RWPE2 (cell line): ENCODE data around the gene CLIP1.
"Not testable (repeated sequence)": the region's sequence is repeated elsewhere in the genome, so short reads cannot be mapped to it uniquely, and the experiment has no call there.

Source experiments
- ATAC-seq: fragments of 200-7000 bp; cut with Tn5 transposase; 3 replicates; pipeline ENCODE4 v1.9.1; 2021; ENCODE audit warnings: low read depth
- DNase-seq: peaks from one replicate; pipeline ENCODE4 v3.0.0-alpha.2; 2020; ENCODE audit warnings: low spot score
- H3K27ac ChIP-seq: fragments of 450-650 bp; 2 replicates; pipeline ENCODE4 v1.5.1; 2017; ENCODE audit warnings: mild to moderate bottlenecking; ENCODE audit not compliant: poor library complexity, severe bottlenecking
- H3K27me3 ChIP-seq: fragments of 250-450 bp; sonication (Bioruptor Pico); 2 replicates; pipeline ENCODE4 v1.5.1; 2021; ENCODE audit warnings: mild to moderate bottlenecking, moderate library complexity; ENCODE audit not compliant: insufficient read depth, poor library complexity, severe bottlenecking
- H3K36me3 ChIP-seq: fragments of 250-450 bp; sonication (Bioruptor Pico); 2 replicates; pipeline ENCODE4 v1.5.1; 2020; ENCODE audit warnings: low read depth, mild to moderate bottlenecking, moderate library complexity
- H3K4me1 ChIP-seq: fragments of 250-450 bp; sonication (Bioruptor Pico); 2 replicates; pipeline ENCODE4 v1.5.1; 2021; ENCODE audit warnings: mild to moderate bottlenecking, moderate library complexity; ENCODE audit not compliant: insufficient read depth, poor library complexity, severe bottlenecking
- H3K4me3 ChIP-seq: fragments of 250-450 bp; sonication (Bioruptor Pico); 2 replicates; pipeline ENCODE4 v1.5.1; 2021; ENCODE audit warnings: mild to moderate bottlenecking, moderate library complexity; ENCODE audit not compliant: severe bottlenecking
- H3K9me3 ChIP-seq: fragments of 250-450 bp; sonication (Bioruptor Pico); 2 replicates; pipeline ENCODE4 v1.5.1; 2021; ENCODE audit warnings: mild to moderate bottlenecking, moderate library complexity; ENCODE audit not compliant: severe bottlenecking
- TF ChIP-seq, protein P1 (sequence below): fragments of 450-650 bp; IDR thresholded peaks from one replicate; pipeline ENCODE4 v1.5.1; 2017; ENCODE audit warnings: mild to moderate bottlenecking, moderate library complexity; ENCODE audit not compliant: poor library complexity, severe bottlenecking

The CLIP1 gene

DNA sequence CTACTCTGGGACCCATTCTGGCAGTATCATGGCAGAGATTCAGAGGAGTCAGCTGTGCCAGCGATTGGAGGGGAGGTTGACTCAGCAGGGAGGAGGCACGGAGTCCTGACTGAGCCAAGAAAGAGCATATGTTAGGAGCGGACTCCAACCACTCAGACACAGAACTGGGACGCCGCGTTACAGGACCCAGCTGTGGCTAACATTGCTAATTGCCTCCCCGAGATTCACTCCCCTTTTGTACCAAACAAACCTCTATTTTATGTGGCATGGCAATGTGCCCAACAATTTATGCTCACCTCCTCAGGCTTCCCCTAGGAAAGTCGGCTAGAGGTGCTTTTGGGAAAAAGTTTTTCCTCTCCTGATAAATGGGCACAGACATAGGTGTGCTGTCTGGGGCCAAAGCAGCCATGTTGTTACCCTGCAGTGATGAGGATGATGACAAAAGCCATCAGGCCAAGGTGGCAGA, 15.2 kb upstream of the CLIP1 start:
- no peaks in the 10 kb centered on the region for H3K27me3 ChIP-seq
- H3K36me3 ChIP-seq = no peaks in the 10 kb centered on the region
- no peaks in the 10 kb centered on the region for H3K9me3 ChIP-seq
- no peak for DNase-seq
- TF ChIP-seq, protein P1, sequence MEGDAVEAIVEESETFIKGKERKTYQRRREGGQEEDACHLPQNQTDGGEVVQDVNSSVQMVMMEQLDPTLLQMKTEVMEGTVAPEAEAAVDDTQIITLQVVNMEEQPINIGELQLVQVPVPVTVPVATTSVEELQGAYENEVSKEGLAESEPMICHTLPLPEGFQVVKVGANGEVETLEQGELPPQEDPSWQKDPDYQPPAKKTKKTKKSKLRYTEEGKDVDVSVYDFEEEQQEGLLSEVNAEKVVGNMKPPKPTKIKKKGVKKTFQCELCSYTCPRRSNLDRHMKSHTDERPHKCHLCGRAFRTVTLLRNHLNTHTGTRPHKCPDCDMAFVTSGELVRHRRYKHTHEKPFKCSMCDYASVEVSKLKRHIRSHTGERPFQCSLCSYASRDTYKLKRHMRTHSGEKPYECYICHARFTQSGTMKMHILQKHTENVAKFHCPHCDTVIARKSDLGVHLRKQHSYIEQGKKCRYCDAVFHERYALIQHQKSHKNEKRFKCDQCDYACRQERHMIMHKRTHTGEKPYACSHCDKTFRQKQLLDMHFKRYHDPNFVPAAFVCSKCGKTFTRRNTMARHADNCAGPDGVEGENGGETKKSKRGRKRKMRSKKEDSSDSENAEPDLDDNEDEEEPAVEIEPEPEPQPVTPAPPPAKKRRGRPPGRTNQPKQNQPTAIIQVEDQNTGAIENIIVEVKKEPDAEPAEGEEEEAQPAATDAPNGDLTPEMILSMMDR = no peak
- peak; percentile 76 for ATAC-seq
- H3K27ac ChIP-seq = no peak overlapping the region
- H3K4me3 ChIP-seq = no peak overlapping the region
- H3K4me1 ChIP-seq = peaks cover 2% of the 10 kb centered on the region

DNA sequence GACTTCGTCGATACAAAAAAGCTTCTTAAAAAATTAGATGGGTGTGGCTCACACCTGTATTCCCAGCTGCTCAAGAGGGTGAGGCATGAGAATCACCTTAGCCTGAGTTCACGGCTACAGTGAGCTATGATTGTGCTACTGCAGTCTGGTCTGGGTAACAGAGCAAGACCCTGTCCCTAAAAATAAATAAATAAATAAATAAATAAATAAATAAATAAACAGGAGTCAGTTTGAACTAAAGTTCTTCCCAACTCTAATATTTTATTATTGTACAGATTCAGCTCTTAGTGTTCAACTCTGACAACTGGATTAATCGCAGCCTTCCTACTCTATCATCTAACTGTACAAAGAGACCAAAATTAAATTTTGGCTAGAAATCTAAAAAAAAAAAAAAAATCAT, 12.7 kb upstream of the CLIP1 start:
- H3K9me3 ChIP-seq = no peaks in the 10 kb centered on the region
- no peak overlapping the region for H3K4me3 ChIP-seq
- no peak for ATAC-seq
- peaks cover 2% of the 10 kb centered on the region for H3K4me1 ChIP-seq
- no peaks in the 10 kb centered on the region for H3K27me3 ChIP-seq
- DNase-seq = no peak
- no peak overlapping the region for H3K27ac ChIP-seq
- TF ChIP-seq, protein P1 = no peak
- no peaks in the 10 kb centered on the region for H3K36me3 ChIP-seq

DNA sequence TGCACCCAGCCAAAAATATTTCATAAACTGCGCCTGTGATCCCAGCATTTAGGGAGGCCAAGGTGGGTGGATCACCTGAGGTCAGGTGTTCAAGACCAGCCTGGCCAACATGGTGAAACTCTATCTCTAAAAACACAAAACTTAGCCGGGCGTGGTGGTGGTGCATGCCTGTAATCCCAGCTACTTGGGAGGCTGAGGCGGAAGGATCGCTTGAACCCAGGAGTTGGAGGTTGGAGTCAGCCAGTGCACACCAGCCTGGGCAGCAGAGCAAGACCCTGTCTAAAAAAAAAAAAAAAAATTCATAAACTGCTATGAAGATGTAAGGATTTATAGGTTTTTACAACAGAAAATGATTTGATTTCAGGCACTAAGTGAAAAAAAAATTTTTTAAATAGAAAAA, 6.6 kb upstream of the CLIP1 start:
- not testable (repeated sequence) for H3K27me3 ChIP-seq, H3K4me1 ChIP-seq, H3K4me3 ChIP-seq, H3K36me3 ChIP-seq, H3K9me3 ChIP-seq, H3K27ac ChIP-seq, ATAC-seq, DNase-seq

DNA sequence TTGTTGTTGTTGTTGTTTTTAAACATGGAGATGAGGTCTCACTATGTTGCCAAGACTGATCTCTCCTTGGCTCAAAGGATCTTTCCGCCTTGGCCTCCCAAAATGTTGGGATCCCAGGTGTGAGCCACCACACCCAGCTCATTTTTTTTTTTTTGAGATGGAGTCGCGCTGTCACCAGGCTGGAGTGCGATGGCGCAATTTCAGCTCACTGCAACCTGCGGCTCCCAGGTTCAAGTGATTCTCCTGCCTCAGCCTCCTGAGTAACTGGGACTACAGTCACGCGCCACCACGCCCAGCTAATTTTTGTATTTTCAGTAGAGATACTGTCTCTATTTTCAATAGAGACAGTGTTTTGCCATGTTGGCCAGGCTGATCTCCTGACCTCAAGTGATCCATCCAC, 4.9 kb upstream of the CLIP1 start:
- no peak for DNase-seq
- no peaks in the 10 kb centered on the region for H3K27me3 ChIP-seq
- H3K4me1 ChIP-seq = no peaks in the 10 kb centered on the region
- H3K36me3 ChIP-seq = no peaks in the 10 kb centered on the region
- H3K9me3 ChIP-seq = no peaks in the 10 kb centered on the region
- H3K4me3 ChIP-seq = no peak overlapping the region
- TF ChIP-seq, protein P1 = no peak
- no peak overlapping the region for H3K27ac ChIP-seq
- no peak for ATAC-seq

DNA sequence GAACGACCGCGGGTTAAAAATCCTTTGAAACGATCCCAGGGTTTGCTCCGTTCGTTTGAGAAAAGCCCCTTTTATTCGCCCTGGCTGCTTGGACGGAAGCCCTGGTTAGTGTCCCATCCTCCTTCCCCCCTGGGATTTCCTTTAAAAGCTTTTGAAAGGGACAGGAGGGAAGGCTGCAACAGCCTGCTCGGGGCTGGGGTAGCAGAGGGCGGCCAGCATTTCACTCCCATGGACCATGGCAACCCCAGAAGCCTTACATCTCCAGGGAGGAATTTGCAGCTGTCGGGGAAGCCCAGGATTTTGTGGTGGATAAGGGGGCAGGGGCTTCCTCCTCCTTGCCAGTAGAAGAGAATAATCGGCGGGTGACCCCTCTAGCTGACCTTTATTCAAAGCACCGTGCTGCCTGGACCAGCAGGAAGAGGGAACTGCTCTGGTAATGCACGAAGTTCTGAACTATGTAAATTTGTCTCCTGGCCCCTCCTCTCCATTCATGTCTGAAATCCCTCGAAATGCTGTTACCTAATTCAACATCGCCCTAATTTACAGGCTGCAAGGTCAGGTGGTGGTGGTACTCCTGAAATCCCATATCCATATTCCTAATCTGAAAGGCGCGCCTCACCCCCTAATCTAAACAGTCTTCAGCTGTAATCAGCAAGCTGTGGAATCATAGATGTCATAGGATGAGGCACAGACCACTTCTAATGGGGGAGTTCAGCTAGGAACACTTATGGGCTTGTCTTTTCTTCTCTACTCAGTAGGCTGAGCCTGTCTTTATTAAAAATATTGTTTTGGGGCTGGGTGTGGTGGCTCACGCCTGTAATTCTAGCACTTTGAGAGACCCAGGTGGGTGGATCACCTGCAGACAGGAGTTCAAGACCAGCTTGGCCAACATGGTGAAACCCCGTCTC, 1.0 kb upstream of the CLIP1 start:
- no peaks in the 10 kb centered on the region for H3K27me3 ChIP-seq
- DNase-seq = no peak

More for the DNA sequence above, 1.0 kb upstream of the CLIP1 start:
- TF ChIP-seq, protein P1 = no peak
- ATAC-seq = peak; percentile 47
- H3K4me3 ChIP-seq = peak overlapping the region; percentile 100
- H3K27ac ChIP-seq = peak overlapping the region; percentile 88
- no peaks in the 10 kb centered on the region for H3K36me3 ChIP-seq
- no peaks in the 10 kb centered on the region for H3K4me1 ChIP-seq
- H3K9me3 ChIP-seq = no peaks in the 10 kb centered on the region
